Tibial nerve (tissue), 4 donors: ENCODE data around the gene STAM. TPM values are rescaled to one million over a fixed set of nuclear protein-coding genes. Genes with fewer than 3 reads are reported as not detected.

ENCODE experiments used
- DNase-seq, 2 donors: peaks; one replicate each; pipeline ENCODE4 v3.0.0-alpha.2; 2019; ENCODE audit warnings: low spot score in 2 of 2
- H3K27ac ChIP-seq, 4 donors: fragments of 200-600 bp; sonication (generic) in 3 of 4; one replicate each; pipeline ENCODE4 v1.5.1; 2017 to 2019; ENCODE audit warnings: mild to moderate bottlenecking in 1 of 4
- H3K27me3 ChIP-seq, 2 donors: fragments of 200-600 bp; sonication (generic) in 1 of 2; one replicate each; pipeline versions ENCODE4 v1.5.1 to v1.6.0; 2017 to 2019
- H3K36me3 ChIP-seq, 3 donors: fragments of 200-600 bp; sonication (generic); one replicate each; pipeline ENCODE4 v1.5.1; 2018 to 2019
- H3K4me1 ChIP-seq, 4 donors: fragments of 200-600 bp; sonication (generic) in 3 of 4; one replicate each; pipeline ENCODE4 v1.5.1; 2017 to 2019
- H3K4me3 ChIP-seq, 4 donors: fragments of 200-600 bp; sonication (generic) in 3 of 4; one replicate each; pipeline ENCODE4 v1.5.1; 2017 to 2019; ENCODE audit warnings: mild to moderate bottlenecking in 1 of 4, moderate library complexity in 1 of 4
- H3K9me3 ChIP-seq, 4 donors: fragments of 200-600 bp; sonication (generic) in 3 of 4; one replicate each; pipeline ENCODE4 v1.5.1; 2017 to 2019
- EP300 ChIP-seq, 2 donors: sonication (generic); formaldehyde crosslinking; IDR thresholded peaks; one replicate each; pipeline ENCODE4 v1.6.1; 2017; ENCODE audit warnings: antibody characterized with exemption in 2 of 2, mild to moderate bottlenecking in 1 of 2
- POLR2A ChIP-seq, 2 donors: fragments of 450-650 bp; IDR thresholded peaks; one replicate each; pipeline ENCODE4 v1.6.1; 2017; ENCODE audit warnings: antibody characterized with exemption in 2 of 2, mild to moderate bottlenecking in 2 of 2, moderate library complexity in 2 of 2
- WGBS, 2 donors: methylation state at CpG; one replicate each; pipeline ENCODE4 v1.1.5; 2018; 5-methylcytosine and 5-hydroxymethylcytosine counted together
- small RNA-seq: library from RNA; depleted of rRNA; stranded (forward); fragments of <200 nt; gene quantifications from one replicate; pipeline ENCODE3, GENCODE V24; 2016
- total RNA-seq, 4 donors: library from RNA; depleted of rRNA; stranded (reverse); fragments of >200 nt; gene quantifications; one replicate each; pipeline ENCODE4 v1.1.0, GENCODE V29; 2016
- TF ChIP-seq, protein P1 (sequence below), 5 experiments: fragments of 200-600 bp in 3 of 5; fragments of 450-650 bp in 2 of 5; sonication (generic) in 3 of 5; IDR thresholded peaks; one replicate each; pipeline ENCODE4 v1.5.1; 2016 to 2019; ENCODE audit warnings: antibody characterized with exemption in 5 of 5, mild to moderate bottlenecking in 3 of 5, moderate library complexity in 2 of 5

Gene STAM
- total RNA-seq, 4 donors from 2014 or later: 17.3 to 28.2 (median 25.1) TPM

DNA sequence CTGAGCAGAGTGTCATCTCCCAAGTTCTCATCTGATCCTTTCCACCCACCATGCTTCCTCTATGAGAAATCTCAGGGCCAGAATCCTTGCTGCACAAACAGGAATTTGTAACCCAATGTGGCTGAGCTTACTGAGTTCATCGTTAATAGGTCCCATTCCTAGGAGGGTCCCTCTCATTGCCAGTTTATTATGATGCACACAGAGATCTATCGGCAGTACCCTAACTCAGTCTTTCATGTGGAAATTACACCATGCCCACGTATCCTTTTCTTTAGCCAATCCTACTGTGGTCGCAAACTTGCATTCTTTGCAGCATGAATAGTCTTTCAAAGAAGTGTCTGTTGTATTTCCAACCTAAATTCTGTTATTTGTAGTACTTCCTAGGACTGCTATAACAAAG is 120.2 kb downstream of the STAM start:
- no peak overlapping the region for H3K27ac ChIP-seq
- 45 to 51% methylated on average over 4 of the region's 4 CpGs for WGBS, 2 donors
- no peak for DNase-seq
- H3K4me3 ChIP-seq: no peak overlapping the region
- H3K27me3 ChIP-seq: no peaks in the 10 kb centered on the region
- H3K9me3 ChIP-seq: no peaks in the 10 kb centered on the region
- no peaks in the 10 kb centered on the region for H3K4me1 ChIP-seq
- TF ChIP-seq EP300 (IDR thresholded peaks at IDR 0.05): no peak
- no peak for TF ChIP-seq POLR2A (IDR thresholded peaks at IDR 0.05)
- TF ChIP-seq, protein P1, sequence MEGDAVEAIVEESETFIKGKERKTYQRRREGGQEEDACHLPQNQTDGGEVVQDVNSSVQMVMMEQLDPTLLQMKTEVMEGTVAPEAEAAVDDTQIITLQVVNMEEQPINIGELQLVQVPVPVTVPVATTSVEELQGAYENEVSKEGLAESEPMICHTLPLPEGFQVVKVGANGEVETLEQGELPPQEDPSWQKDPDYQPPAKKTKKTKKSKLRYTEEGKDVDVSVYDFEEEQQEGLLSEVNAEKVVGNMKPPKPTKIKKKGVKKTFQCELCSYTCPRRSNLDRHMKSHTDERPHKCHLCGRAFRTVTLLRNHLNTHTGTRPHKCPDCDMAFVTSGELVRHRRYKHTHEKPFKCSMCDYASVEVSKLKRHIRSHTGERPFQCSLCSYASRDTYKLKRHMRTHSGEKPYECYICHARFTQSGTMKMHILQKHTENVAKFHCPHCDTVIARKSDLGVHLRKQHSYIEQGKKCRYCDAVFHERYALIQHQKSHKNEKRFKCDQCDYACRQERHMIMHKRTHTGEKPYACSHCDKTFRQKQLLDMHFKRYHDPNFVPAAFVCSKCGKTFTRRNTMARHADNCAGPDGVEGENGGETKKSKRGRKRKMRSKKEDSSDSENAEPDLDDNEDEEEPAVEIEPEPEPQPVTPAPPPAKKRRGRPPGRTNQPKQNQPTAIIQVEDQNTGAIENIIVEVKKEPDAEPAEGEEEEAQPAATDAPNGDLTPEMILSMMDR (IDR thresholded peaks at IDR 0.05): no peak
- no peaks in the 10 kb centered on the region for H3K36me3 ChIP-seq

DNA sequence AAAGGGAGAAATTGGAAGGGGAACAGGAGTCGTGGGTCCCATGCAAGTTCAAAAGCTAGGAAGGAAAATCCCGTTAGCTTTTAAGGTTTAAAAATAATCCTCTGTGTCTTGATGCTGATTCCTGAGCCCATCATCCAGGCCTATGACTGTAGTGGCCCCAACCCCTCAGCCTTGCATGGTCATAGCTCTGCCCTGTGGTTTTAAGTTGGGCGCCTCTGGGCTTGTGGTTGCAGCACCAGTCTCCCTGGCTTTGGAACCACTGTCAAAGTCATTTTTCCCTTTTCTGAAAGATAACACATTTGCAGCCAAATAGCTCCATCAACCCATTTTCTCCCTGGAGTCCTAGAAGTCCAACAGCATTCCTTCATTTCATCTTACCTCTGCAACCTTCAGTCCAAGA is 121.7 kb downstream of the STAM start:
- no peaks in the 10 kb centered on the region for H3K9me3 ChIP-seq
- H3K4me1 ChIP-seq: no peaks in the 10 kb centered on the region
- H3K36me3 ChIP-seq: no peaks in the 10 kb centered on the region
- no peaks in the 10 kb centered on the region for H3K27me3 ChIP-seq
- H3K4me3 ChIP-seq: no peak overlapping the region
- TF ChIP-seq EP300 (IDR thresholded peaks at IDR 0.05) (no peak), POLR2A (IDR thresholded peaks at IDR 0.05) (no peak)
- TF ChIP-seq, protein P1 (IDR thresholded peaks at IDR 0.05): no peak
- 63 to 68% methylated on average over 3 of the region's 3 CpGs for WGBS, 2 donors
- H3K27ac ChIP-seq: no peak overlapping the region
- no peak for DNase-seq

Small RNAs within 50 kb of the gene (small RNA-seq; reads per million reads assigned to genes)
- not detected for gene AC069542.2

Other genes with a start within 250 kb of the STAM start
- gene ST8SIA6, start 189.6 kb upstream of the STAM start, total RNA-seq: 1 to 10 TPM; 1.9 to 4.2 (median 3.5) TPM
- gene HACD1, start 26.8 kb upstream of the STAM start, total RNA-seq: 1 to 10 TPM; 6.1 to 9.3 (median 7.5) TPM
- 1 to 10 TPM; 1.2 to 1.8 (median 1.5) TPM for gene TMEM236, start 108.0 kb downstream of the STAM start, total RNA-seq
- 10 to 100 TPM; 34.3 to 52.2 (median 44.8) TPM for gene MRC1, start 165.2 kb downstream of the STAM start, total RNA-seq